NB4 (cell line): ENCODE measurements around the gene TMEM63A.

Experiments used
- TF ChIP-seq, protein P1 (sequence below): IDR thresholded peaks from one replicate; pipeline ENCODE4 v1.5.1; 2012; ENCODE audit warnings: low read depth, low read length
- TF ChIP-seq, protein P2 (sequence below): IDR thresholded peaks from 2 replicates; pipeline ENCODE4 v1.6.1; 2011; ENCODE audit warnings: low read depth, low read length

DNA sequence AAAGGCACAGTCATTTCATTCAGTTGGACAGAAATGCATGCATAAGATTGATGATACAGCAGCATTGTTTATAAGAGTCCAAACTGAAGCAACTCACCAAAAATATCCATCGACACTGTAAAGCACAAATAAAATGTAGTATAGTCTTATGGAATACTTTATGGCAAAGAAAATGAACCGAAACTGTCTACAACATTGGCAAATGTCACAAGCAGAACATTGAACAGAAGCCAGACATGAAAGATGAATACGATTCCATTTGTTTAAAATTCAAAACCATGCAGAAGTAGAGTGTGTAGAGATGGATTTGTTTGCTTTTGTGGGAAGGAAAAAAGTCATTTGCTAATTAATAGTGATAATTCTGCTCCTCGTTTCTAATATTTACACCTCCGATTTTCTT is 14.3 kb upstream of the TMEM63A start:
- TF ChIP-seq, protein P1, sequence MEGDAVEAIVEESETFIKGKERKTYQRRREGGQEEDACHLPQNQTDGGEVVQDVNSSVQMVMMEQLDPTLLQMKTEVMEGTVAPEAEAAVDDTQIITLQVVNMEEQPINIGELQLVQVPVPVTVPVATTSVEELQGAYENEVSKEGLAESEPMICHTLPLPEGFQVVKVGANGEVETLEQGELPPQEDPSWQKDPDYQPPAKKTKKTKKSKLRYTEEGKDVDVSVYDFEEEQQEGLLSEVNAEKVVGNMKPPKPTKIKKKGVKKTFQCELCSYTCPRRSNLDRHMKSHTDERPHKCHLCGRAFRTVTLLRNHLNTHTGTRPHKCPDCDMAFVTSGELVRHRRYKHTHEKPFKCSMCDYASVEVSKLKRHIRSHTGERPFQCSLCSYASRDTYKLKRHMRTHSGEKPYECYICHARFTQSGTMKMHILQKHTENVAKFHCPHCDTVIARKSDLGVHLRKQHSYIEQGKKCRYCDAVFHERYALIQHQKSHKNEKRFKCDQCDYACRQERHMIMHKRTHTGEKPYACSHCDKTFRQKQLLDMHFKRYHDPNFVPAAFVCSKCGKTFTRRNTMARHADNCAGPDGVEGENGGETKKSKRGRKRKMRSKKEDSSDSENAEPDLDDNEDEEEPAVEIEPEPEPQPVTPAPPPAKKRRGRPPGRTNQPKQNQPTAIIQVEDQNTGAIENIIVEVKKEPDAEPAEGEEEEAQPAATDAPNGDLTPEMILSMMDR = no peak
- TF ChIP-seq, protein P2, sequence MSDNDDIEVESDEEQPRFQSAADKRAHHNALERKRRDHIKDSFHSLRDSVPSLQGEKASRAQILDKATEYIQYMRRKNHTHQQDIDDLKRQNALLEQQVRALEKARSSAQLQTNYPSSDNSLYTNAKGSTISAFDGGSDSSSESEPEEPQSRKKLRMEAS = no peak
